ENCODE data around the gene SLC25A25.
A peak's percentile ranks its signal among the peaks of the same experiment; 100 is the strongest.
"Not testable (repeated sequence)": the region's sequence is repeated elsewhere in the genome, so short reads cannot be mapped to it uniquely, and the experiment has no call there.

The SLC25A25 gene

GRCh38 chr9:128067645-128068385, at the start of gene SLC25A25:
Gene SLC25A25 (plus strand): TSS chr9:128068232. CDS start chr9:128068320, 88 bp downstream.
- peak; percentile 94 to 100 for DNase-seq (ENCODE audit: low read depth in 1 of 2, low spot score in 1 of 2)
- in situ Hi-C loops (cut with HindIII; ENCODE audit: low pct_unique_long_range_greater_than_20kb, low sequenced_read_pairs) = no loop called here
- TF ChIP-seq JUND (IDR thresholded peaks at IDR 0.05; ENCODE audit: low read depth) = no peak

GRCh38 chr9:128020692-128021091, 47.3 kb upstream of the SLC25A25 start:
- peak in 1 of 2 experiments; percentile 55 for DNase-seq (ENCODE audit: low read depth in 1 of 2, low spot score in 1 of 2)
- in situ Hi-C loops (cut with HindIII; ENCODE audit: low pct_unique_long_range_greater_than_20kb, low sequenced_read_pairs) = no loop called here
- no peak for TF ChIP-seq JUND (IDR thresholded peaks at IDR 0.05; ENCODE audit: low read depth)

GRCh38 chr9:128021098-128021497, 46.9 kb upstream of the SLC25A25 start:
- in situ Hi-C loops (cut with HindIII; ENCODE audit: low pct_unique_long_range_greater_than_20kb, low sequenced_read_pairs) = no loop called here
- DNase-seq (ENCODE audit: low read depth in 1 of 2, low spot score in 1 of 2) = no peak
- TF ChIP-seq JUND (IDR thresholded peaks at IDR 0.05; ENCODE audit: low read depth) = no peak

- in situ Hi-C loops (cut with HindIII; ENCODE audit: low pct_unique_long_range_greater_than_20kb, low sequenced_read_pairs) = no loop called here
- peak in 1 of 2 experiments; percentile 54 for DNase-seq (ENCODE audit: low read depth in 1 of 2, low spot score in 1 of 2)
These were observed 45.1 kb upstream of the SLC25A25 start for GRCh38 chr9:128022886-128023285.

GRCh38 chr9:128023671-128024070, 44.4 kb upstream of the SLC25A25 start:
- DNase-seq (ENCODE audit: low read depth in 1 of 2, low spot score in 1 of 2); in situ Hi-C loops (cut with HindIII; ENCODE audit: low pct_unique_long_range_greater_than_20kb, low sequenced_read_pairs): not testable (repeated sequence)

More at GRCh38 chr9:128022886-128023285, 45.1 kb upstream of the SLC25A25 start:
- no peak for TF ChIP-seq JUND (IDR thresholded peaks at IDR 0.05; ENCODE audit: low read depth)

- in situ Hi-C loops (cut with HindIII; ENCODE audit: low pct_unique_long_range_greater_than_20kb, low sequenced_read_pairs) = no loop called here
- DNase-seq (ENCODE audit: low read depth in 1 of 2, low spot score in 1 of 2) = no peak
- no peak for TF ChIP-seq JUND (IDR thresholded peaks at IDR 0.05; ENCODE audit: low read depth)
These were observed 43.2 kb upstream of the SLC25A25 start for GRCh38 chr9:128024761-128025308.

- in situ Hi-C loops (cut with HindIII; ENCODE audit: low pct_unique_long_range_greater_than_20kb, low sequenced_read_pairs) = no loop called here
- DNase-seq (ENCODE audit: low read depth in 1 of 2, low spot score in 1 of 2) = no peak
- no peak for TF ChIP-seq JUND (IDR thresholded peaks at IDR 0.05; ENCODE audit: low read depth)
These were observed 42.3 kb upstream of the SLC25A25 start for GRCh38 chr9:128025736-128026135.

GRCh38 chr9:128026255-128026772, 41.7 kb upstream of the SLC25A25 start:
- no peak for DNase-seq (ENCODE audit: low read depth in 1 of 2, low spot score in 1 of 2)
- TF ChIP-seq JUND (IDR thresholded peaks at IDR 0.05; ENCODE audit: low read depth) = no peak

GRCh38 chr9:128026773-128027541, 41.1 kb upstream of the SLC25A25 start:
- DNase-seq (ENCODE audit: low read depth in 1 of 2, low spot score in 1 of 2) = peak in 1 of 2 experiments; percentile 90
- in situ Hi-C loops (cut with HindIII; ENCODE audit: low pct_unique_long_range_greater_than_20kb, low sequenced_read_pairs) = no loop called here
- no peak for TF ChIP-seq JUND (IDR thresholded peaks at IDR 0.05; ENCODE audit: low read depth)

More at GRCh38 chr9:128026255-128026772, 41.7 kb upstream of the SLC25A25 start:
- in situ Hi-C loops (cut with HindIII; ENCODE audit: low pct_unique_long_range_greater_than_20kb, low sequenced_read_pairs) = no loop called here

GRCh38 chr9:128027705-128028104, 40.3 kb upstream of the SLC25A25 start:
- TF ChIP-seq JUND (IDR thresholded peaks at IDR 0.05; ENCODE audit: low read depth) = no peak
- in situ Hi-C loops (cut with HindIII; ENCODE audit: low pct_unique_long_range_greater_than_20kb, low sequenced_read_pairs) = no loop called here
- no peak for DNase-seq (ENCODE audit: low read depth in 1 of 2, low spot score in 1 of 2)

- TF ChIP-seq JUND (IDR thresholded peaks at IDR 0.05; ENCODE audit: low read depth) = no peak
- no peak for DNase-seq (ENCODE audit: low read depth in 1 of 2, low spot score in 1 of 2)
- in situ Hi-C loops (cut with HindIII; ENCODE audit: low pct_unique_long_range_greater_than_20kb, low sequenced_read_pairs) = no loop called here
These were observed 34.4 kb upstream of the SLC25A25 start for GRCh38 chr9:128033609-128034008.

GRCh38 chr9:128034821-128035652, 33.0 kb upstream of the SLC25A25 start:
- DNase-seq (ENCODE audit: low read depth in 1 of 2, low spot score in 1 of 2) = peak; percentile 90 to 96
- in situ Hi-C loops (cut with HindIII; ENCODE audit: low pct_unique_long_range_greater_than_20kb, low sequenced_read_pairs) = no loop called here
- no peak for TF ChIP-seq JUND (IDR thresholded peaks at IDR 0.05; ENCODE audit: low read depth)

- DNase-seq (ENCODE audit: low read depth in 1 of 2, low spot score in 1 of 2); in situ Hi-C loops (cut with HindIII; ENCODE audit: low pct_unique_long_range_greater_than_20kb, low sequenced_read_pairs): not testable (repeated sequence)
These were observed 31.5 kb upstream of the SLC25A25 start for GRCh38 chr9:128036522-128036921.

- DNase-seq (ENCODE audit: low read depth in 1 of 2, low spot score in 1 of 2); in situ Hi-C loops (cut with HindIII; ENCODE audit: low pct_unique_long_range_greater_than_20kb, low sequenced_read_pairs): not testable (repeated sequence)
These were observed 27.2 kb upstream of the SLC25A25 start for GRCh38 chr9:128040783-128041182.
